ENCODE results near the gene TEX10.

DNA sequence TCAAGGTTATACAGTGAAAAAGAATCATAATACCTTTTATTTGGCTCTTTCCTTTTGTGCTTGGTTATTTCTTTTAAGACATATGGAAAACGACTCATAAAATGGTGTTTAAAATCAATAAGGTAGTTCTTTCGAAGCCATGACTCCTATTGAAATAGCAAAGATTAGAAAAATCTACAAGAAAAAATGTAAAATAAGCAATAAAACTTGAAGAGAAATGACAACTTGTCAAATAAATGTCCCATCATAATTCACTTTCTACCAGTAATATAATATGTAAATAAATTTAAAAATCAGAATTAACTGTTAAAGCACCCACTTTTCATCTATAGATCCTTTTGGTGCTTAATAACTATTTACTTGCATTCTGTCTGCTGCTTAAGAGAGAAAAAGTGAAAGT lies 12.5 kb downstream of the TEX10 start:
- TF ChIP-seq CTCF (optimal IDR thresholded peaks at IDR 0.05 in 1 of 3, IDR thresholded peaks at IDR 0.05 in 1 of 3, conservative IDR thresholded peaks at IDR 0.05 in 1 of 3; ENCODE audit: extremely low read depth in 1 of 3, insufficient read depth in 2 of 3, low read length in 3 of 3), result no peak
- TF ChIP-seq EZH2 (IDR thresholded peaks at IDR 0.05; ENCODE audit: low read length), result no peak

Data from keratinocyte (primary cell).